NCI-H748 (cell line): ENCODE measurements around the gene FAAP100.
A peak's percentile ranks its signal among the peaks of the same experiment; 100 is the strongest.
"Not testable (repeated sequence)": the region's sequence is repeated elsewhere in the genome, so short reads cannot be mapped to it uniquely, and the experiment has no call there.

Source experiments
- DNase-seq: peaks from one replicate; lab custom pipeline; 2025; ENCODE audit not compliant: unreplicated experiment; lab: John Stamatoyannopoulos, UW

The FAAP100 gene

DNA sequence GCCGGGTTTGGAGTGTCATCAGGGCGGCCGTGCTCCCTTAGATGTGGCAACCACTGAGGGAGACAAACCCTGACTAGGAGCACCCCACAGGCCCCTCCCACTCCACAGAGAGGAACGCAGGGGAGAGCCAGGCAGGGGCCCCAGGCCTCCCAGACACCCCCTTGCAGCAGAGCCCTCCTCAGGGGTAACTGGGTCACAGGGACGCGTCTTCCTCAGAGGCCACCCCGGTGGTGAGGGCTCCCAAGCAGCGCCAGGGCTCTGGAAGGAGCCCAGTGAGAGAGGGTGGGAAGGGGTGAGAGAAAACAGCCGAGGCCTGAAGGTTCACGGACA is 12.6 kb downstream of the FAAP100 start:
- DNase-seq, result no peak

- no peak for DNase-seq
Measured at GRCh38 chr17:81538651-81539570, 13.2 kb downstream of the FAAP100 start.

DNA sequence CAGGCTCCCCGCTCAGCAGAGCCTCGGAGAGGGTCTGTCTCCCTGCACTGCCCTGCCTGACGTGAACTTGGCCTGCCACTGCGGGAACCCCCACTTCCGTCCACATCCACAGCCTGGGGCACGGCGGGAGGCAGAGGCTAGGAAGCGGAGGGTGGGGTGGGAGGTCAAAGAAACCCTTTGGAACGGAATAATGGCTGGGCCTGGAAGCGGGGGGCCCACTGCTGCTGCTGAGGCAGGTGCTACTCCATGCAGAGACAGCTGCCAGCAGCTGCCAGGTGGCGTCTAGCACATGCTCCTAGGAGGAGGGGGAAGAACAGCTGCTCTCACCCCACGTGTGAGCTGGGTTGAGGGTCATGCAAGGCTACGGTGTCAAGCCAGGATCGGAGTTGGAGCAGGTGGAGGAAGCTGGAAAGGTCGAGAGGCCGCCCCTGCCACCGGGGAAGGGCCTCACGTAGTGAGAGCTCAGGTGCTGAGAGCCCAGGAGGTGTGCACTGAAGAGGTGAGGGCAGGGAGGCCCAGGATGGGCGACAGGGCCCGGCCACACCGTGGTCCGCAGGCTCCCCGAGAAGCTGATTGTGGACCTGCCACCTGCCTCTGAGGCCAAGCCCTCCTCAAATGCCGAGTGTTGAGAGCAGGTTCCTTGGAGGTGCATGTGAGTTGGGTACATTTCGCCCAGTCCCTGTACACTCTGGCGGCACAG is 14.1 kb downstream of the FAAP100 start:
- DNase-seq, result peak; percentile 92

DNA sequence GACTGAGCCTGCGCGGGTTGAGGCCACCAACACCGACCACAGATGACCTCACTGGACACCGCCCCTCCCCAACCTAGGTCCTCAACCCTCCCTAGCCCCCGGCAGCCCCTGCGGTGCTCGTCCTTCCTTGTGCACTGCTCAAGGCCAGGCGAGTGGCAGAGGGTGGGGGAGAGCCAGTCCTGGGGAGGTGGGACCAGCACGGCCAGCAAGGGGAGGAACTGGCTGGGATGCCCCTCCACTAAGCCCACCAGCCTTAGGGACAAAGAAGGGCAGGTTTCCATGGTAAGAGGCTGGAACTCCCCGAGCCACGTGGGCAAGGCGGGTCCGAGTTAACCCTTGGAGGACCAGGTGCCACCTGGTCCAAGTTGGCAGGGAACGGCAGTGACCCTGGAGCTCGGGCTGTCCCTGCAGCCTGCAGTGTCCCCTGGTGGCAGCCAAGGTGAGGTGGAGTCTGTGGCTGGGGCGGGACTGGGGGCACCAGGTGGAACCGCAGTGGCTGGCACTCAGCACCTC is 14.8 kb downstream of the FAAP100 start:
- DNase-seq, result peak; percentile 90

- no peak for DNase-seq
Measured at GRCh38 chr17:81536299-81537290, 15.6 kb downstream of the FAAP100 start.

- DNase-seq, result no peak
Measured at GRCh38 chr17:81535480-81536298, 16.5 kb downstream of the FAAP100 start.

DNA sequence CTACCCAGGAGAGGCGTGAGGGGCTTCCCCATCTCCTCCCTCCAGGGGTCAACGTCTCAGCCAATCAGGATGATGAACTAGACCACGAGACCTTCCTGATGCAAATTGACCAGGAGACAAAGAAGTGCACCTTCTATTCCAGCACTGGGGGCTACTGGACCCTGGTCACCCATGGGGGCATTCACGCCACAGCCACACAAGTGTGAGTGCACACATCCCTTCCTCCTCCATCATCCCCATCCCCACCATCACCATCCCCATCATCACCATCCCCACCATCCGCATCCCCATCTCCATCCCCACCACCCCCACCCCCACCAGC is 17.2 kb downstream of the FAAP100 start:
- no peak for DNase-seq

DNA sequence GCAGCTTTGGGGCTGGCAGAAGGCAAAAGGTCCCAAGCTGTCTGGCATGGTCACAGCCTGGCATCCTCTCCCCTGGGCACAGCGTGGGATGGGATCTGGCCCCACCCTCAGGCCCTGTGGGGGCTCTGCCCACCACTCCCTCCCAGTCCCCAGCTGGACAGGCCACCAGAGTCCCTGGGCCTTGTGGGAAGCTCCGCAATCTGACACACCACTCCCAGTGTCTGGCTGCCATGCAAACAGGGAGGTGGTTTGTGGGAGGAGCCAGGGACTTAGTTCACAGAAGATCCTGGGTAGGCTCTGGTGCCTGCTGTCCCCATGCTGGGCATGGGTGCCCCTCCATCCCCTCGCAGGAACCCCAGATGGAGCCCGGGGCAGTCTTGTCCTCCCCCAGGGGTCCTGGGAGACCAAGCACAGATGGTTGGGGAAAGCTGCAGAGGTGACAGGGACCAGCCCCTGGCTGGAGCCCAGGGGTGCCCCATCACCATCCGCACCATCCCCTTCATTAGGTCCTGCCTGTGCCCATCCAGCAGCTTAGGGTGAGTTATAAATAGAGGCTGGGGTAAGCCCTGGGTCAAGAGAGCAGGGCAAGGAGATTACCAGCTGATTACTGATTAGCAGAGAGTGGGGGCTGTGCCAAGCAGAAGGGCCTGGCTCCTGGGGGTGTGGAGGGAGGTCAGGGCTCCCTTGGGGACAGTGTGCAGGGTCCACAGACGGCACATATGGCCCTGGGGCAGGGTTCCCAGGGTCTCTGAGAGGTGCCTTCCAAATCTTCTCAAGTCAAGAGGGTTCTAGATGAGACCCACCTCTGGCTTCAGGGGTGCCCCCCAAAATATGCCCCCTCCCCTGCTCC is 17.8 kb downstream of the FAAP100 start:
- peak; percentile 62 for DNase-seq

GRCh38 chr17:81533339-81534141 is 18.6 kb downstream of the FAAP100 start:
- DNase-seq, result no peak

GRCh38 chr17:81532490-81533287 is 19.5 kb downstream of the FAAP100 start:
- no peak for DNase-seq

DNA sequence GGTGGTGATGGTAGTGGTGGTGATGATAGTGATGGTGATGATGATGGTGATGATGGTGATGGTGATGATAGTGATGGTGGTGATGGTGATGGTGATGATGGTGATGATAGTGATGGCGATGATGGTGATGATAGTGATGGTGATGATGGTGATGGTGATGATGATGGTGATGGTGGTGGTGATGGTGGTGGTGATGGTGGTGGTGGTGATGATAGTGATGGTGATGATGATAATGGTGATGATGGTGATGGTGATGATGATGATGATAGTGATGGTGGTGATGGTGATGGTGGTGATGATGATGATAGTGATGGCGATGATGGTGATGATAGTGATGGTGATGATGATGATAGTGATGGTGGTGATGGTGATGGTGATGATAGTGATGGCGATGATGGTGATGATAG is 20.2 kb downstream of the FAAP100 start:
- not testable (repeated sequence) for DNase-seq

- DNase-seq, result not testable (repeated sequence)
Measured at GRCh38 chr17:81531013-81531412, 21.1 kb downstream of the FAAP100 start.

GRCh38 chr17:81529437-81529803 is 22.7 kb downstream of the FAAP100 start:
- DNase-seq, result no peak

DNA sequence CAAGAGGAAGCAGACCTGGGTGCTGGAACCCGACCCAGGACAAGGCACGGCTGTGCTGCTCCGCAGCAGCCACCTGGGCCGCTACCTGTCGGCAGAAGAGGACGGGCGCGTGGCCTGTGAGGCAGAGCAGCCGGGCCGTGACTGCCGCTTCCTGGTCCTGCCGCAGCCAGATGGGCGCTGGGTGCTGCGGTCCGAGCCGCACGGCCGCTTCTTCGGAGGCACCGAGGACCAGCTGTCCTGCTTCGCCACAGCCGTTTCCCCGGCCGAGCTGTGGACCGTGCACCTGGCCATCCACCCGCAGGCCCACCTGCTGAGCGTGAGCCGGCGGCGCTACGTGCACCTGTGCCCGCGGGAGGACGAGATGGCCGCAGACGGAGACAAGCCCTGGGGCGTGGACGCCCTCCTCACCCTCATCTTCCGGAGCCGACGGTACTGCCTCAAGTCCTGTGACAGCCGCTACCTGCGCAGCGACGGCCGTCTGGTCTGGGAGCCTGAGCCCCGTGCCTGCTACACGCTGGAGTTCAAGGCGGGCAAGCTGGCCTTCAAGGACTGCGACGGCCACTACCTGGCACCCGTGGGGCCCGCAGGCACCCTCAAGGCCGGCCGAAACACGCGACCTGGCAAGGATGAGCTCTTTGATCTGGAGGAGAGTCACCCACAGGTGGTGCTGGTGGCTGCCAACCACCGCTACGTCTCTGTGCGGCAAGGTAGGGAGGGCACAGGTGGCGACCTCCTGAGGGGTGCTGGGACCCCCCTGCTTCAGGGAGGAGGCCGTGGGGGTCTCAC is 23.3 kb downstream of the FAAP100 start:
- peak; percentile 80 for DNase-seq

DNA sequence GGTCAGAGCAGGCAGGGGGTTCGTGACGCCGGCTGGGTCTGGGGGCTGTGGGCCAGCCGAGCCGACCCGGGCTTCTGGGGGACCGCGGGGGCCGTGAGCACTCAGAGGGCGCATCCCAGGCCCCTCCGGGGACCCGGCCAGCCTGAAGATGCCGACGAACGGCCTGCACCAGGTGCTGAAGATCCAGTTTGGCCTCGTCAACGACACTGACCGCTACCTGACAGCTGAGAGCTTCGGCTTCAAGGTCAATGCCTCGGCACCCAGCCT is 23.8 kb downstream of the FAAP100 start:
- DNase-seq, result no peak

DNA sequence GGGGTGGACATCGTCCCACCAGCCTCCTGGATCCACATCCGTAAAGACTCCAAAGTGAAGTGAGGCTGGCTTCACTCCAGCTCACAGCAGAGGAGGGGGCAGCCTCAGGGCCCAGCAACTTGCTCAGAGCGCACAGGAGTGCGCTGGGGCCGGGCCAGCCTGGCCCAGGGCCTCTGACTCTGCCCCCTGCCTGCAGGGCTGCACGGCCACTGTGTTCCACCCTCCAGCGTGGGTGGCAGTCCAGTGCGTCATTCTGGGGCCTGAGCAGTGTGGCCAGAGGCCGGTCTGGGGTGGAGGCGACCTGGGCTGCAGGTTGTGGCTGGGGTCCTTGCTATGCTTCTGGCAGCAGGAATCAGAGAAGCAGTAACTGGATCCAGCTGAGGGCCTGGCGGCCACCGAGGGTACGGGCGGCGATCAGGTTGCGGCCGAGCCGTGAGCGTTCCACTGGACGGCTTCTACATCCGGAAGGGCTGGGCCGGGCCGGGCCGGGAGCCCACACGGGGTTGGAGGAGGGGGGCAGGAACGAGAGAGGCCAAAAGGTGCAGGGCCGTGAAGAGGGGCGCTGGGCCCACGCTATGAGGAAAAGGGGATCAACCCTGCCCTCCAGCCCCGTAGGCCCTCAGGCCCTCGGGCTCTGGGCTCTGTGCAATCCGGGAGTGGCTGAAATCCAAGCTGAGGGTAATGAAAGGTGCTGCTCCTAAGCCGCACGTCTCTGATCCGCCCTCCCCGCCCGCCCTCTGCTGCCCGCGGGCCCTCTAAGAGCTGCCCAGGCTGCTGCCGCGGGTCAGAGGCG is 24.4 kb downstream of the FAAP100 start, which contains the start of gene FSCN2:
Gene FSCN2, plus strand, starts transcription at position 787 of the 793 bp plus-strand sequence. CDS start 155 bp downstream, outside the sequence.
- DNase-seq, result peak; percentile 30
